Measurements from ENCODE around the gene MOSPD3.

- TF ChIP-seq, protein P1, sequence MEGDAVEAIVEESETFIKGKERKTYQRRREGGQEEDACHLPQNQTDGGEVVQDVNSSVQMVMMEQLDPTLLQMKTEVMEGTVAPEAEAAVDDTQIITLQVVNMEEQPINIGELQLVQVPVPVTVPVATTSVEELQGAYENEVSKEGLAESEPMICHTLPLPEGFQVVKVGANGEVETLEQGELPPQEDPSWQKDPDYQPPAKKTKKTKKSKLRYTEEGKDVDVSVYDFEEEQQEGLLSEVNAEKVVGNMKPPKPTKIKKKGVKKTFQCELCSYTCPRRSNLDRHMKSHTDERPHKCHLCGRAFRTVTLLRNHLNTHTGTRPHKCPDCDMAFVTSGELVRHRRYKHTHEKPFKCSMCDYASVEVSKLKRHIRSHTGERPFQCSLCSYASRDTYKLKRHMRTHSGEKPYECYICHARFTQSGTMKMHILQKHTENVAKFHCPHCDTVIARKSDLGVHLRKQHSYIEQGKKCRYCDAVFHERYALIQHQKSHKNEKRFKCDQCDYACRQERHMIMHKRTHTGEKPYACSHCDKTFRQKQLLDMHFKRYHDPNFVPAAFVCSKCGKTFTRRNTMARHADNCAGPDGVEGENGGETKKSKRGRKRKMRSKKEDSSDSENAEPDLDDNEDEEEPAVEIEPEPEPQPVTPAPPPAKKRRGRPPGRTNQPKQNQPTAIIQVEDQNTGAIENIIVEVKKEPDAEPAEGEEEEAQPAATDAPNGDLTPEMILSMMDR (IDR thresholded peaks at IDR 0.05; ENCODE audit: low read depth, low read length): no peak
- peak; percentile 99 for TF ChIP-seq POLR2A (IDR thresholded peaks at IDR 0.05; ENCODE audit: extremely low read depth, insufficient read length)
- no peak for TF ChIP-seq MAX (IDR thresholded peaks at IDR 0.05; ENCODE audit: low read depth, low read length)
Measured at GRCh38 chr7:100585511-100586265, 26.7 kb upstream of the MOSPD3 start, which contains the start of gene LRCH4.

Data from NB4 (cell line).